Naive B cell (primary cell): Measurements from ENCODE around the gene FAT1. TPM values are rescaled to one million over a fixed set of nuclear protein-coding genes. Genes with fewer than 3 reads are reported as not detected.

Source experiments
- ATAC-seq, 2 donors: fragments of 150-1000 bp; cut with Tn5 transposase; 2 replicates each; pipeline ENCODE4 v1.10.0; 2021; ENCODE audit warnings: low read depth in 2 of 2, mild to moderate bottlenecking in 2 of 2, moderate library complexity in 2 of 2
- DNase-seq: peaks from one replicate; pipeline ENCODE4 v3.0.0; 2022
- H3K27ac Mint-ChIP-seq, 6 donors: one replicate each; pipeline ENCODE4 v1.8.0; 2020 to 2022; ENCODE audit warnings: mild to moderate bottlenecking in 6 of 6, mixed read lengths in 6 of 6, moderate library complexity in 5 of 6, inconsistent platforms in 2 of 6
- H3K27me3 Mint-ChIP-seq, 3 donors: one replicate each; pipeline ENCODE4 v1.8.0; 2021 to 2022; ENCODE audit warnings: mixed read lengths in 3 of 3, mild to moderate bottlenecking in 1 of 3
- H3K36me3 Mint-ChIP-seq, 2 donors: one replicate each; pipeline ENCODE4 v1.8.0; 2020 to 2022; ENCODE audit warnings: mixed read lengths in 2 of 2, inconsistent platforms in 1 of 2, mild to moderate bottlenecking in 1 of 2
- H3K4me1 Mint-ChIP-seq, 3 donors: one replicate each; pipeline ENCODE4 v1.8.0; 2020 to 2022; ENCODE audit warnings: mixed read lengths in 3 of 3, inconsistent platforms in 1 of 3, mild to moderate bottlenecking in 1 of 3, moderate library complexity in 1 of 3
- H3K4me3 Mint-ChIP-seq, 8 donors: one replicate each; pipeline ENCODE4 v1.8.0; 2020 to 2022; ENCODE audit warnings: mild to moderate bottlenecking in 8 of 8, mixed read lengths in 8 of 8, moderate library complexity in 8 of 8, inconsistent platforms in 2 of 8
- H3K9me3 Mint-ChIP-seq, 7 donors: one replicate each; pipeline ENCODE4 v1.8.0; 2020 to 2022; ENCODE audit warnings: mixed read lengths in 7 of 7, mild to moderate bottlenecking in 5 of 7, inconsistent platforms in 2 of 7, moderate library complexity in 1 of 7
- polyA plus RNA-seq, 6 donors: library from polyadenylated mRNA; unstranded; fragments of 300-500 nt; fragmentation: Illumina TruSeq; gene quantifications; one replicate each; pipeline ENCODE4 v1.2.3, GENCODE V29; 2021; ENCODE audit warnings: low read depth in 6 of 6

Gene FAT1
- polyA plus RNA-seq, 6 donors from 2014 or later: not detected

DNA sequence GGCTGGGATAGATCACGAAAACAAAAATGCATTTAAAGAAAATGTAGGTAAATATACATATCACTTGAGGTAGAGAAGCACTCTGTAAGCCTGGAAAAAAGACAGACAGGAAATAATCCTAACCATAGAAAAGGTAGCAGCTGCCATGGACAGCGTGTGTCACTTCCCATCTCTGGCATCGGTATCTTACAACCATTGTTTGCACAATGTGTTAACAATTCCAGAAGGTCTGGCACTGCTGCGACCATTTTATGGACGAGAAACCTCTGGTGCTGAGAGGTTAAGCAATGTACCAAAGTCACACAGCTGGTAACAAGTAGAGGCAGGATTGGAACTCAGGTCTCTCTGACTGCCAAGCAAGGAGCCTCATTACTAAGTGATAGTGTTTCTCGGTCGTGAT, 166.6 kb downstream of the FAT1 start:
- H3K27me3 Mint-ChIP-seq: peaks cover 7 to 15% (median 11%) of the 10 kb centered on the region in 3 donors
- DNase-seq (no peak), ATAC-seq (no peak)
- no peak overlapping the region for H3K27ac Mint-ChIP-seq
- no peak overlapping the region for H3K4me3 Mint-ChIP-seq
- no peaks in the 10 kb centered on the region for H3K36me3 Mint-ChIP-seq
- peaks cover 0 to 22% (median 7%) of the 10 kb centered on the region in 7 donors for H3K9me3 Mint-ChIP-seq
- H3K4me1 Mint-ChIP-seq: no peaks in the 10 kb centered on the region

DNA sequence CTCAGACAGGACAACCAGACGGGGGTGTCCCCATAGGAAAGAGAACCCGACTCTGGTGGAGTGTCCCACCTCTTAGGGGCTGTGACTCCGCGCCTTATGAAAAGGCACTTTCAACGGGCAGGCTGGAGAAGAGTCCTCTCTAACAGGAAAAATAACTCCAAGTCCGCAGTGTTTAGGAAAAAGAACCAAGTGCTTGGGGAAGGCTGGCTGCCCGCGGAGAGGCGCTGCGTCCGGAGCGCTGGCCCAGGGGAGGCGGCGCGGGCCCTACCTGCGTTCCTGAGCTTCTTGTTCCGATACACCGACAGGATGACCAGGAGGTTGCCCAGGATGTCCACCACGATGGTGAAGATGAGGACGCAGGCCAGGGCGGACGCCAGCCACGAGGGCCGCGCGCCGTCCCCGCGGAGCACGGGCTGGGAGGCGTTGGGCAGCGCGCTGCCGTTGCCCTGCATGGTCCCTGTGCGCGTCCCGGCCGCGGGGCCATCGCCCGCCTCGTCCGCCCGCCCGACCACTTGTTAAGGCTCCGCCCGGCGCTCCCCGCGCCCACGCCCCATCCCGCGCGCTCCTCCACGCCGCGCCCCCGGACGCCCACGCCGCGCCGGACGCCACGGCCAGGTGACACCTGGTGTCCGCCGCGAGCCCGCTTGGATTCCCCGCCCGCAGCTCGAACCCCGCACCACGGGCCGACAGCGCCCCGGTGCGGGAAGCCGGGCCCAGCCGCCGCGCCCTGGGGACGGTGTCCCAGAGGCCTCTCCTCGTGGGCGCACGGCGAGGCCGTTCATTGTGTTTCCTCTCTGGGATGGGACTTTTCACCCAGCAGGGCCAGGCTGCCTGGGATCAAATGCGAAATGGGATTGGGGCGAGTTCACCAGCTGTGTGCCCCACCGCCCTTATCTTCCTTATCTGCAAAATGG, 168.5 kb downstream of the FAT1 start, which contains the start of gene MTNR1A:
Gene MTNR1A (minus strand): TSS at position 654 of the 914 bp plus-strand sequence. CDS start 202 bp downstream, at position 452.
- Mint-ChIP-seq H3K4me1 (no peaks in the 10 kb centered on the region), H3K27ac (no peak within 1 kb of the TSS), H3K4me3 (no peak within 1 kb of the TSS), H3K36me3 (no peaks in the 10 kb centered on the region), H3K27me3 (peaks cover 7 to 20% (median 11%) of the 10 kb centered on the region in 3 donors), H3K9me3 (peaks cover 0 to 22% (median 5%) of the 10 kb centered on the region in 7 donors)
- DNase-seq (no peak), ATAC-seq (no peak)

DNA sequence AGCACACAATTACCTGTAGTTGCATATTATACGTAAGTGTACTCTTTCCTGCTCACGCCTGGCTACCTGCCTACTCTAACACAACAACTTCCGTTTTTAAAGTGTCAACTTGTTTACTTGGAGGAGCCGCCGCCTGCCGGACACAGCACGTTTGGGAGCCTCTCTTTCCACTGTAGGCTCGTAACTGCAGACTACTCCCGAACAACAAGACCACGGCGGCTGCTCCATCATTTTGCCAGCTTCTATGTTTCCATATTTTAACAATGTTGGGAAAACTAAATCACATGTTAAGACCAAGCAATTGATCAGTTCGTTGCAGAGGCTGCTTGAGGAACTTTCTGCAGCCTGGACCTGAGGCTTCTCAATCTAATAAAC, 169.1 kb downstream of the FAT1 start:
- Mint-ChIP-seq H3K4me3 (no peak overlapping the region), H3K4me1 (no peaks in the 10 kb centered on the region), H3K27me3 (peaks cover 7 to 20% (median 11%) of the 10 kb centered on the region in 3 donors), H3K36me3 (no peaks in the 10 kb centered on the region), H3K27ac (no peak overlapping the region), H3K9me3 (peaks cover 0 to 15% (median 4%) of the 10 kb centered on the region in 7 donors)
- ATAC-seq (no peak), DNase-seq (no peak)

DNA sequence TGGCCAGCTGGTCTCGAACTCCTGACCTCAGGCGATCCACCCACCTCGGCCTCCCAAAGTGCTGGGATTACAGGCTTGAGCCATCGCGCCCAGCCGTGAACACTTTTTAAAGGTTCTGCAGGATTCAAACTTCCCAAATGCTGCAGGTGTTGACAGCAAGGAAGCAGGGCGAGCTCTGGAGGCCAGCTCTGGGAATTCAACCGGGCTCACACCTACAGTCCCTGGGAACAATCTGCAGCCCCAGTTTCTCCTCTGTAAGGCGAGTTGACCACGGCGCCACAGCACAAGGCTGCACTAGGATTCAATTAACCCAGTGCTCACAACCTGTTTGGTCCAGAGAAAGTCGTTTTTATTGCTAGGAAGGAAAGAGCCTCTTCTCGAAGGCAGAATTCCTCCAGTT, 169.9 kb downstream of the FAT1 start:
- H3K27me3 Mint-ChIP-seq: peaks cover 7 to 20% (median 11%) of the 10 kb centered on the region in 3 donors
- no peak for ATAC-seq
- DNase-seq: no peak
- H3K36me3 Mint-ChIP-seq: no peaks in the 10 kb centered on the region
- no peak overlapping the region for H3K4me3 Mint-ChIP-seq
- peaks cover 0 to 14% (median 4%) of the 10 kb centered on the region in 7 donors for H3K9me3 Mint-ChIP-seq
- H3K27ac Mint-ChIP-seq: no peak overlapping the region
- no peaks in the 10 kb centered on the region for H3K4me1 Mint-ChIP-seq

DNA sequence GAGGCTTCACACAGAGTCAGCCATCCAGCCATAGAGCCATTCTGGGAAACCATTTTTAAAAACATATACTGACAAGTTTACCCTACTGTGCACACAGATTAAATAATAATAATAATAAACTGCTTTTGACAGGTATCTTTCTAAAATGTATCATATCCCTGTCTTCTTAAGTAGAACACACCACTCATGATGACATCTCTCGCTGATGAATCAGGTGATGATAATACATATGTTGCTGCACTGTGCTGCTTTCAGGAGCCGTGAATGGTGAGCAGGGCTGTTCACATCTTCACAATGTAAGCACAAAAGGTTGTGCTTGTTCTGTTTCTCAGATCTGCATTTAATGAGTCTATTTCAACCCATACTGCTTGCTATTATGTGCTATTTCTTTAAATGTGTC, 171.8 kb downstream of the FAT1 start:
- Mint-ChIP-seq H3K27ac (no peak overlapping the region), H3K4me3 (no peak overlapping the region), H3K27me3 (peaks cover 7 to 20% (median 11%) of the 10 kb centered on the region in 3 donors), H3K36me3 (peaks cover 0 to 8% of the 10 kb centered on the region in 2 donors), H3K4me1 (peaks cover 0 to 4% (median 0%) of the 10 kb centered on the region in 3 donors), H3K9me3 (peaks cover 0 to 19% (median 7%) of the 10 kb centered on the region in 7 donors)
- DNase-seq (no peak), ATAC-seq (no peak)

DNA sequence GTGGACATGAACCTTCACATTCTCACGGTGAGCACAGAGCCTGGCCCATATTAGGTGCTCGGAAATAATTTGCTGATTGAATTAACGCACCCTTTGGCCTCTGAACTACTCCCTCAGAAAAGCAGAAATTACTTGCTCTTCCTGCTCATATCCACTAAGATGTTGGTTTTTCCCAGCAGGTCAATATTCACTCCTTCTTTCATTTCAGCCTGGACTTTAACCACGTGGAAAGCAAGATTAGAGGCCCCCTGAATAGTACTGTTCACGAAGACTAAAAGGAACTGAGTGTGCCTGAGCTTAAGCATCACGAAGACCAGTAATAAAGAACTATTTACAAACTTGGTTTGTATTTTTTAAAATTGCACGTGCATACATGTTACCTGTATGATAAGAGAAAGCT, 178.2 kb downstream of the FAT1 start:
- peaks cover 0 to 4% (median 0%) of the 10 kb centered on the region in 3 donors for H3K4me1 Mint-ChIP-seq
- no peak overlapping the region for H3K4me3 Mint-ChIP-seq
- DNase-seq (no peak), ATAC-seq (no peak)
- H3K36me3 Mint-ChIP-seq: peaks cover 0 to 8% of the 10 kb centered on the region in 2 donors
- no peak overlapping the region for H3K27ac Mint-ChIP-seq
- H3K27me3 Mint-ChIP-seq: peaks cover 0 to under 1% (median 0%) of the 10 kb centered on the region in 3 donors
- peaks cover 7 to 18% (median 11%) of the 10 kb centered on the region in 7 donors for H3K9me3 Mint-ChIP-seq

DNA sequence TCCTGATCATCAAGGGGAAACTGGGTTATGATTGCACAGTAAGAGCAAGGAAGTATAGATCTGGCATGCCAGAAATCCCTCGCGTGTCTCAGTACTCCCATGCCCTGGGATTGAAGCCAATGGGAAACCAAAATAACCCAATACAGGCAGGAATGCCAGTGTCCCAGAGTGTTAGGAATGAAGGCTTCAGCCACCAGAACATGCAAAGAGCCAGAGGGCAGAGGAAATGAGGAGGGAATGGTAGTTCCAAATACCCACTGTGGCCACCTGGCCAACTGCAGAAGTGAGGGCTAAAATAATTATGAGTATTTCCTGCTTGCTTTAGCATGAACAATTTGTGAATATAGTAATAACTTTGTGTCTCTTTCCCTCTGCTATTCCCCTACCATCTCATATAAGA, 180.4 kb downstream of the FAT1 start:
- peaks cover 0 to 8% of the 10 kb centered on the region in 2 donors for H3K36me3 Mint-ChIP-seq
- ATAC-seq (no peak), DNase-seq (no peak)
- H3K9me3 Mint-ChIP-seq: peaks cover 7 to 24% (median 14%) of the 10 kb centered on the region in 7 donors
- H3K27ac Mint-ChIP-seq: no peak overlapping the region
- no peaks in the 10 kb centered on the region for H3K27me3 Mint-ChIP-seq
- peaks cover 0 to 4% (median 0%) of the 10 kb centered on the region in 3 donors for H3K4me1 Mint-ChIP-seq
- no peak overlapping the region for H3K4me3 Mint-ChIP-seq

DNA sequence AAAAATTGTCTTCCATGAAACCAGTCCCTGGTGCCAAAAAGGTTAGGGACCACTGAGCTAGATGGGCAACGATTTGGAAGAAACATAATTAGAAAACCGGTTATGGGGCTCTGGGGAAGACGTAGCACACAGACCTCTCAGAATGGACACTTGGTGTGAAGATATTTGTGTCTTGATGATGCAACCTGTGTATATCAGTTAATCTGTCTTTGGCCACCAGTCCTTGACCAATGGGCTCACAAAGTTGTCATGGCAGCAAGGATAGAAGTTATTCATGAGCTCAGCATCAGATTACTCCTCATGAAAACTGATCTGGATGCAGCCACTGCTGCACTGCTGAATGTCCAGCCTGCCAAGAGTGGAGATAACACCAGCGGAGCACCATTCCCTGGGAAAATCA, 181.9 kb downstream of the FAT1 start:
- Mint-ChIP-seq H3K27me3 (no peaks in the 10 kb centered on the region), H3K4me1 (no peaks in the 10 kb centered on the region), H3K4me3 (no peak overlapping the region), H3K27ac (no peak overlapping the region), H3K36me3 (no peaks in the 10 kb centered on the region), H3K9me3 (peaks cover 5 to 28% (median 14%) of the 10 kb centered on the region in 7 donors)
- no peak for DNase-seq
- no peak for ATAC-seq

DNA sequence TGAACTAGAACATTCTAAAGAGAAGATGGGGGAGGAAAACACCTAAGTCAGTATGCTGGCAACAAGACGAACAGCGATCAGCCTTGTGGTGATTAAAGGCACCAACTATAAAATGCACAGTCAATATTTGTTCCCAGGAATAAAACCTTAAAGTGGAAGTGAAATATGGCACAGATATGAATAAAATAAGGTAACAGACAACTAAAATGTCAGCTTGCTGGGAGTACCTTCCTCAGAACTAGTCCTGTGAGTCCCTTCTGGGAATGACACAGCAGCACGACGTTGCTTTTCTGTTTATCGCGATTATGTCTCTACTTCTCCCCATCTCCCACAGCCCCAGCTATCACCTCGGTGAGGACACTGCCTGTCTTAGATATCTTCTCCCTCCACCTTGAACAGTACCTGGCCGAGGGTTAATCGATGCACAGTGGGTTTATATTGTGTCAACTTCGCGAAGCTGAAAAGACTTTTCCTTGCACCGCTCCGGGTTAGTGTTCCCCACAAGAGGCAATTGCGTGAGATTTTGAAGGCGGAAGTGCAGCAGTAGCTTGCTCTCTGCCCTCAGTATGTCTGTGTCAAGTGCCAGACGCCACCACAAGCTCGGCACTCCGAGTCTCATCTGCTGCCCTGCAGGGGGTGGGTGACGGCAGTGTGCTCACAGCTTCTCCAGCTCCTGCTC, 185.7 kb downstream of the FAT1 start:
- H3K4me1 Mint-ChIP-seq: no peaks in the 10 kb centered on the region
- no peak for ATAC-seq
- H3K4me3 Mint-ChIP-seq: no peak overlapping the region
- peaks cover 5 to 29% (median 20%) of the 10 kb centered on the region in 7 donors for H3K9me3 Mint-ChIP-seq
- no peaks in the 10 kb centered on the region for H3K36me3 Mint-ChIP-seq
- no peak overlapping the region for H3K27ac Mint-ChIP-seq
- H3K27me3 Mint-ChIP-seq: no peaks in the 10 kb centered on the region
- DNase-seq: no peak

Other genes with a start within 250 kb of the FAT1 start
- gene MTNR1A, start 168.3 kb downstream of the FAT1 start, polyA plus RNA-seq: not detected